Measurements from ENCODE around the gene SP100.

SP100 gene

DNA sequence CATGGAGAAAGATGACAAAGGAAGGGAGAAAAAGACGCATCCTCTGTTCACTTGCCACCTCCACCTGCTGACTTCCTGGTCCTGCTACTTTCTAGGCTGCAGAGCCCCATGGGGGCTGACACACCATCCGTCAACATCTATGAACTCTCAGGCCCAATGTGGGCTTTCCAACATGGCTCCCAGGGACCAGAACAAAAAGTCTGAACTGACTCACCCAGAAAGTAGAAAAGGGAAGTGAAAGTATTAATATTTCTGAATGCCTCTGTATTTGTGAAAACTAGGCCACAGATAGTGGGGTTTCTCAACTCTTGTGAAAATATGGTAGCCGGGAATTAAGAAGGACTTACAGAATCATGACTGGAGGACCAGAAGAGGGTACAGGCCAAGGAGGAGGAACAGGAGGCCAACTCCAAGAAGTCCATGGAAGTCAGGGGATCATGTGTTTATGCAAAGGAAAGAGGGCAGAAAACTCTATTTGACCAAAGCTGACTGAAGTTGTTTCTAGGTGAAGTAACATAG, 173.6 kb downstream of the SP100 start:
- TF ChIP-seq TAF1 (IDR thresholded peaks at IDR 0.05; ENCODE audit: borderline replicate concordance, insufficient read depth, low read length) (no peak), POLR2AphosphoS5 (IDR thresholded peaks at IDR 0.05; ENCODE audit: low read depth, low read length) (no peak), SIN3A (IDR thresholded peaks at IDR 0.05; ENCODE audit: borderline replicate concordance, insufficient read depth, low read length) (no peak), FOXP2 (optimal IDR thresholded peaks at IDR 0.05; ENCODE audit: borderline replicate concordance, extremely low read depth, extremely low read length, insufficient read depth) (no peak)
- TF ChIP-seq, protein P1, sequence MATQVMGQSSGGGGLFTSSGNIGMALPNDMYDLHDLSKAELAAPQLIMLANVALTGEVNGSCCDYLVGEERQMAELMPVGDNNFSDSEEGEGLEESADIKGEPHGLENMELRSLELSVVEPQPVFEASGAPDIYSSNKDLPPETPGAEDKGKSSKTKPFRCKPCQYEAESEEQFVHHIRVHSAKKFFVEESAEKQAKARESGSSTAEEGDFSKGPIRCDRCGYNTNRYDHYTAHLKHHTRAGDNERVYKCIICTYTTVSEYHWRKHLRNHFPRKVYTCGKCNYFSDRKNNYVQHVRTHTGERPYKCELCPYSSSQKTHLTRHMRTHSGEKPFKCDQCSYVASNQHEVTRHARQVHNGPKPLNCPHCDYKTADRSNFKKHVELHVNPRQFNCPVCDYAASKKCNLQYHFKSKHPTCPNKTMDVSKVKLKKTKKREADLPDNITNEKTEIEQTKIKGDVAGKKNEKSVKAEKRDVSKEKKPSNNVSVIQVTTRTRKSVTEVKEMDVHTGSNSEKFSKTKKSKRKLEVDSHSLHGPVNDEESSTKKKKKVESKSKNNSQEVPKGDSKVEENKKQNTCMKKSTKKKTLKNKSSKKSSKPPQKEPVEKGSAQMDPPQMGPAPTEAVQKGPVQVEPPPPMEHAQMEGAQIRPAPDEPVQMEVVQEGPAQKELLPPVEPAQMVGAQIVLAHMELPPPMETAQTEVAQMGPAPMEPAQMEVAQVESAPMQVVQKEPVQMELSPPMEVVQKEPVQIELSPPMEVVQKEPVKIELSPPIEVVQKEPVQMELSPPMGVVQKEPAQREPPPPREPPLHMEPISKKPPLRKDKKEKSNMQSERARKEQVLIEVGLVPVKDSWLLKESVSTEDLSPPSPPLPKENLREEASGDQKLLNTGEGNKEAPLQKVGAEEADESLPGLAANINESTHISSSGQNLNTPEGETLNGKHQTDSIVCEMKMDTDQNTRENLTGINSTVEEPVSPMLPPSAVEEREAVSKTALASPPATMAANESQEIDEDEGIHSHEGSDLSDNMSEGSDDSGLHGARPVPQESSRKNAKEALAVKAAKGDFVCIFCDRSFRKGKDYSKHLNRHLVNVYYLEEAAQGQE (IDR thresholded peaks at IDR 0.05; ENCODE audit: insufficient read depth in 1 of 2, low read depth in 2 of 2, low read length in 2 of 2), result no peak

DNA sequence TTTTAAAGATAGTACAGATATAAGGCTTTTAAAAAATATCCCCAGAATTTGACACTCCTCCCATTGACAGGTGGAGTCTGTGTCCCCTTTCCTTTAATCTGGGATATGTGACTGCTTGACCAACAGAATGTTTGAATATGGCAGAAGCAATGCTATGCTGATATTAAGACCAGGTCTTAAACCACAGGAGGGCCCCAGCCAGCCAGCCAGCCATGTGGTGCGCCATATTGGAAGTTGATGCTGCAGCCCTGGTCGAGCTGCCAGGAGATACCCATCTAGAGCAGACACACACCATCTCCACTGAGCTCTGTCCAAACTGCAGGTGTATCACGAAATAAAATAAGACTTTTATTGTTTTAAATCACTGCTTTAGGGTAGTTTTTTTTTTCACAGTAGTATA, 174.3 kb downstream of the SP100 start:
- TF ChIP-seq TAF1 (IDR thresholded peaks at IDR 0.05; ENCODE audit: borderline replicate concordance, insufficient read depth, low read length) (no peak), FOXP2 (optimal IDR thresholded peaks at IDR 0.05; ENCODE audit: borderline replicate concordance, extremely low read depth, extremely low read length, insufficient read depth) (no peak), SIN3A (IDR thresholded peaks at IDR 0.05; ENCODE audit: borderline replicate concordance, insufficient read depth, low read length) (no peak), POLR2AphosphoS5 (IDR thresholded peaks at IDR 0.05; ENCODE audit: low read depth, low read length) (no peak)
- TF ChIP-seq, protein P1 (IDR thresholded peaks at IDR 0.05; ENCODE audit: insufficient read depth in 1 of 2, low read depth in 2 of 2, low read length in 2 of 2), result no peak

- TF ChIP-seq TAF1 (IDR thresholded peaks at IDR 0.05; ENCODE audit: borderline replicate concordance, insufficient read depth, low read length) (no peak), FOXP2 (optimal IDR thresholded peaks at IDR 0.05; ENCODE audit: borderline replicate concordance, extremely low read depth, extremely low read length, insufficient read depth) (no peak), POLR2AphosphoS5 (IDR thresholded peaks at IDR 0.05; ENCODE audit: low read depth, low read length) (no peak), SIN3A (IDR thresholded peaks at IDR 0.05; ENCODE audit: borderline replicate concordance, insufficient read depth, low read length) (no peak)
- TF ChIP-seq, protein P1 (IDR thresholded peaks at IDR 0.05; ENCODE audit: insufficient read depth in 1 of 2, low read depth in 2 of 2, low read length in 2 of 2), result no peak
Measured at GRCh38 chr2:230591850-230592249, 175.8 kb downstream of the SP100 start.

- TF ChIP-seq TAF1 (IDR thresholded peaks at IDR 0.05; ENCODE audit: borderline replicate concordance, insufficient read depth, low read length) (no peak), POLR2AphosphoS5 (IDR thresholded peaks at IDR 0.05; ENCODE audit: low read depth, low read length) (no peak)
- TF ChIP-seq, protein P1 (IDR thresholded peaks at IDR 0.05; ENCODE audit: insufficient read depth in 1 of 2, low read depth in 2 of 2, low read length in 2 of 2), result no peak
Measured at GRCh38 chr2:230592775-230593174, 176.8 kb downstream of the SP100 start.
